ENCODE measurements around the gene RAB36. TPM values are rescaled to one million over a fixed set of nuclear protein-coding genes. Genes with fewer than 3 reads are reported as not detected.

Gene RAB36
- total and polyA plus RNA-seq, 4 donors = 4.4 to 27.5 (median 9.6) TPM

- H3K27me3 ChIP-seq (ENCODE audit: control insufficient read depth in 3 of 3, insufficient read depth in 3 of 3, low read length in 2 of 3) = no peaks in the 10 kb centered on the region
- H3K27ac ChIP-seq (ENCODE audit: low read depth in 1 of 2, low read length in 1 of 2) = no peak overlapping the region
- ATAC-seq (ENCODE audit: insufficient read depth, low FRiP score) (no peak), DNase-seq (no peak)
- no peak overlapping the region for H3K4me3 ChIP-seq
- no peak overlapping the region for H3K9ac ChIP-seq (ENCODE audit: insufficient read depth in 1 of 2, low read length in 2 of 2)
- H3K4me1 ChIP-seq (ENCODE audit: control insufficient read depth in 5 of 5, insufficient read depth in 5 of 5, low read length in 5 of 5) = peaks cover 0 to 9% (median 0%) of the 10 kb centered on the region in 5 donors
- H3K36me3 ChIP-seq (ENCODE audit: control insufficient read depth in 4 of 4, insufficient read depth in 4 of 4, low read length in 4 of 4) = no peaks in the 10 kb centered on the region
- H3K9me3 ChIP-seq (ENCODE audit: control insufficient read depth in 4 of 4, insufficient read depth in 3 of 4, low read length in 3 of 4) = no peaks in the 10 kb centered on the region
- TF ChIP-seq CTCF (IDR thresholded peaks at IDR 0.05; ENCODE audit: control extremely low read depth, extremely low read depth) = no peak
- WGBS, 2 donors = 92 to 94% methylated on average over 12 of the region's 12 CpGs
Observed at GRCh38 chr22:23138584-23139435, 6.5 kb upstream of the RAB36 start.

DNA sequence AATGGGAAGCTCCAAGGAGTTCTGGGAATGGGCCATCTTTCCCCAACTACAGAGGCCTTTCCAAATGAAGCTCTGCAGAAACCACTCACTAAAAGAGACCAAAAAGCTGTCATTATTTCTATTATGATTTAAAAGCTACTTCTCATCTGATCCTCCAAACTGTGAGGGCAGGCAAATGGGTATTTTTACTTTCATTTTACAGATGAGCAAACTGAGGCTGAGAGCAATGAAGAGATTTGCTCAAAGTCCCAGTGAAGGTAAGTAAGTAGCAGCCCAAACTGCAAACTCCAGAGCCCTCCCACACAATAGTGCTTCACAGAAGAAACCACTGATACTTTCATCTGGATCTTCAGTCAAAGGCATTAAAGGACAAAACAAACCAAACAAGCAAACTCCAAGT is 4.9 kb upstream of the RAB36 start:
- Histone ChIP-seq H3K27me3 (ENCODE audit: control insufficient read depth in 3 of 3, insufficient read depth in 3 of 3, low read length in 2 of 3) (no peaks in the 10 kb centered on the region), H3K27ac (ENCODE audit: low read depth in 1 of 2, low read length in 1 of 2) (no peak overlapping the region), H3K36me3 (ENCODE audit: control insufficient read depth in 4 of 4, insufficient read depth in 4 of 4, low read length in 4 of 4) (no peaks in the 10 kb centered on the region), H3K9me3 (ENCODE audit: control insufficient read depth in 4 of 4, insufficient read depth in 3 of 4, low read length in 3 of 4) (no peaks in the 10 kb centered on the region), H3K9ac (ENCODE audit: insufficient read depth in 1 of 2, low read length in 2 of 2) (no peak overlapping the region), H3K4me3 (no peak overlapping the region), H3K4me1 (ENCODE audit: control insufficient read depth in 5 of 5, insufficient read depth in 5 of 5, low read length in 5 of 5) (peaks cover 0 to 12% (median 2%) of the 10 kb centered on the region in 5 donors)
- DNase-seq (no peak), ATAC-seq (ENCODE audit: insufficient read depth, low FRiP score) (no peak)
- no peak for TF ChIP-seq CTCF (IDR thresholded peaks at IDR 0.05; ENCODE audit: control extremely low read depth, extremely low read depth)

GRCh38 chr22:23142546-23143105 is 2.7 kb upstream of the RAB36 start:
- H3K9ac ChIP-seq (ENCODE audit: insufficient read depth in 1 of 2, low read length in 2 of 2) = no peak overlapping the region
- 85 to 88% methylated on average over 9 of the region's 9 CpGs for WGBS, 2 donors

More at GRCh38 chr22:23142546-23143105, 2.7 kb upstream of the RAB36 start:
- H3K36me3 ChIP-seq (ENCODE audit: control insufficient read depth in 4 of 4, insufficient read depth in 4 of 4, low read length in 4 of 4) = no peaks in the 10 kb centered on the region
- peaks cover 0 to 26% (median 2%) of the 10 kb centered on the region in 5 donors for H3K4me1 ChIP-seq (ENCODE audit: control insufficient read depth in 5 of 5, insufficient read depth in 5 of 5, low read length in 5 of 5)
- no peak overlapping the region for H3K27ac ChIP-seq (ENCODE audit: low read depth in 1 of 2, low read length in 1 of 2)
- no peak for TF ChIP-seq CTCF (IDR thresholded peaks at IDR 0.05; ENCODE audit: control extremely low read depth, extremely low read depth)
- H3K4me3 ChIP-seq = no peak overlapping the region
- ATAC-seq (ENCODE audit: insufficient read depth, low FRiP score) = no peak
- no peak for DNase-seq
- no peaks in the 10 kb centered on the region for H3K27me3 ChIP-seq (ENCODE audit: control insufficient read depth in 3 of 3, insufficient read depth in 3 of 3, low read length in 2 of 3)
- H3K9me3 ChIP-seq (ENCODE audit: control insufficient read depth in 4 of 4, insufficient read depth in 3 of 4, low read length in 3 of 4) = no peaks in the 10 kb centered on the region

Data from lung (tissue), 12 donors.